Heart left ventricle (tissue), 16 donors: ENCODE results near the gene SMC3. TPM values are rescaled to one million over a fixed set of nuclear protein-coding genes. Genes with fewer than 3 reads are reported as not detected.

Experiments used
- ATAC-seq, 4 donors: fragments of 200-7000 bp; cut with Tn5 transposase; one replicate each; pipeline ENCODE4 v1.9.1; 2020 to 2022; ENCODE audit warnings: moderate library complexity in 4 of 4, mild to moderate bottlenecking in 3 of 4, moderate number of reproducible peaks in 1 of 4
- DNase-seq, 5 donors: peaks; one replicate each; pipeline ENCODE4 v3.0.0-alpha.2; 2020
- H3K27ac ChIP-seq, 12 donors: fragments of 200-600 bp; sonication (generic) in 4 of 12; one replicate each; pipeline versions ENCODE4 v1.5.0 to v1.8.0; 2016 to 2022; ENCODE audit warnings: mild to moderate bottlenecking in 2 of 12
- H3K27me3 ChIP-seq, 9 donors: fragments of 200-600 bp; sonication (generic) in 2 of 9; one replicate each; pipeline versions ENCODE4 v1.5.1 to v1.8.0; 2016 to 2022; ENCODE audit warnings: mild to moderate bottlenecking in 3 of 9
- H3K36me3 ChIP-seq, 9 donors: fragments of 200-600 bp; sonication (generic) in 2 of 9; one replicate each; pipeline versions ENCODE4 v1.5.0 to v1.8.0; 2018 to 2022; ENCODE audit warnings: mild to moderate bottlenecking in 2 of 9
- H3K4me1 ChIP-seq, 12 donors: fragments of 200-600 bp; sonication (generic) in 4 of 12; one replicate each; pipeline versions ENCODE4 v1.5.0 to v1.8.0; 2016 to 2022; ENCODE audit warnings: mild to moderate bottlenecking in 3 of 12
- H3K4me3 ChIP-seq, 12 donors: fragments of 200-600 bp; sonication (generic) in 4 of 12; one replicate each; pipeline versions ENCODE4 v1.5.0 to v1.8.0; 2017 to 2022; ENCODE audit warnings: mild to moderate bottlenecking in 9 of 12, moderate library complexity in 4 of 12
- H3K9me3 ChIP-seq, 12 donors: fragments of 200-600 bp; sonication (generic) in 4 of 12; one replicate each; pipeline versions ENCODE4 v1.5.0 to v1.8.0; 2016 to 2022; ENCODE audit warnings: mild to moderate bottlenecking in 1 of 12
- POLR2A ChIP-seq, 2 donors: fragments of 450-650 bp; IDR thresholded peaks; one replicate each; pipeline ENCODE4 v1.6.1; 2017; ENCODE audit warnings: antibody characterized with exemption in 2 of 2, mild to moderate bottlenecking in 2 of 2, moderate library complexity in 2 of 2
- WGBS, 4 donors: extraction: QIAGEN DNeasy Blood & Tissue Kit in 2 of 4; methylation state at CpG; one replicate each; pipeline versions ENCODE4 v1.1.5 to v1.1.7; 2013 to 2018; 5-methylcytosine and 5-hydroxymethylcytosine counted together
- intact Hi-C, 10 donors: fragments of 100-400 bp; cut with DNase I; formaldehyde crosslinking; loops; one replicate each; pipeline versions ENCODE4 v1.11.1 to v1.14.2; 2022
- polyA plus RNA-seq, 2 donors: library from polyadenylated mRNA; stranded (reverse); fragments of 200-250 nt; gene quantifications; one replicate each; pipeline ENCODE4 v1.2.3, GENCODE V29; 2013
- total RNA-seq, 9 donors: library from RNA; depleted of rRNA in 2 of 9; stranded (reverse); fragments of >200 nt in 2 of 9; fragmentation: NEBNext Ultra II Directional in 3 of 9; extraction: Animal tissue kit (Norgen Biotek cat#: 25700) in 3 of 9; gene quantifications; one replicate each; pipeline versions ENCODE4 v1.1.0 to v1.2.4, GENCODE V29; 2016 to 2023
- TF ChIP-seq, protein P1 (sequence below), 12 donors: fragments of 200-600 bp; sonication (generic) in 4 of 12; IDR thresholded peaks; one replicate each; pipeline versions ENCODE4 v1.5.0 to v1.8.0; 2018 to 2022; ENCODE audit warnings: antibody characterized with exemption in 12 of 12, mild to moderate bottlenecking in 5 of 12
- donor health status: ischemic (EF 13 %, LVEDD 7.1; RV severe dilation, severe dysfunction).
- donor health status: healthy with polysubstance abuse.
- donor health status: DM: no; HTN: yes; CAD: no.
- donor health status: DM: no; HTN: no; CAD: no.
- donor health status: ischemic (EF 25% LVEDD 6.9; RV normal size, moderate dysfunction).
- donor health status: ischemic (EF 25% LVEDD 5.7; RV mildly dilated, moderate dysfunction).
- donor health status: healthy.
- donor health status: DM: yes; HTN: yes; CAD: no.
- donor health status: ischemic (EF 35%, LVEDD 5.7; RV mildly dilated, moderate dysfunction).
- donor health status: nonischemic (EF 11% LVEDD 7.7; RV severe dilation, severe dysfunction).
- donor health status: DM: yes; HTN: yes; CAD: no.
- donor health status: PGD.
- donor health status: ischemic (EF 29% LVEDD 5.4; RV normal size, mild dysfunction).
- donor health status: nonischemic (EF 23%, LVEDD 6.1; RV moderate dilation, normal function).

SMC3 gene
- total and polyA plus RNA-seq, 11 donors = 12.0 to 29.2 (median 19.6) TPM

DNA sequence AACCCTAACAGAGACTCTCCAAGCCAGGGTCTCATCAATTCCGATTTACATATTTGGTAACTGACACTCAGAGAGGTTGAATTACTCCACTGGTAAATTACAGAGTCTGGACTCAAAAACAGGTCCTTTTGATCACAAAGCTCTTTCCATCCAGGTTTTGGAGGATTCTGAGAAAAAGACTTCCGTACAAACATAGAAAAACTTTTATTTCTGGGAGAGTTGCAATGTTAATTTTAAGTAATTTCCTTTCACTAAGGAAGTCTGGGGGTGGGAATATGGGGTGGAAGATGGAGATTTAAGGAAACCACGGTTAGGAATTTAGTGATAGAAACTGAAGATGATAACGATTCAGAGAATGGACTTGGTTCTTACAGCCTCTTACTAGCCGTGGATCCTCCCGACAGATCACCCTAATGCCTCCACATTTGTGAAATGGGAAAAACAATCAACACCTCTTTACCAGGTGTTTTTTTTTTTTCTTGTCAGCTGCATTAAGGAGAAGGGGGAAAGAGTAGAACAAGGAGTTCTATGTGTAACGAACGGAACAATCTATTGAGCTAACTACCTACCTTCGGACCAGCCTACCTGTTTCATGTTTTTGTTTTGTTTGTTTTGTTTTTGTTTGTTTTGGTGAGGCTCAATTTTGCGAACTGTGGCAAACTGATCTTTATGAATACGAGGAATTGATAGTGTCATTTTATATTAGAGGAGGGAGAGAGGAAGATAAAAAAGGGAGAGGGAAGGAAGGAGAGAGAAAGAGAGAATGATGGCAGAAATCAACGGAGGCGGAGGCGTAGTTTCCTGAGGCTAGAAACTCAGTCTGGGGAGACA lies 74.9 kb downstream of the SMC3 start:
- TF ChIP-seq, protein P1, sequence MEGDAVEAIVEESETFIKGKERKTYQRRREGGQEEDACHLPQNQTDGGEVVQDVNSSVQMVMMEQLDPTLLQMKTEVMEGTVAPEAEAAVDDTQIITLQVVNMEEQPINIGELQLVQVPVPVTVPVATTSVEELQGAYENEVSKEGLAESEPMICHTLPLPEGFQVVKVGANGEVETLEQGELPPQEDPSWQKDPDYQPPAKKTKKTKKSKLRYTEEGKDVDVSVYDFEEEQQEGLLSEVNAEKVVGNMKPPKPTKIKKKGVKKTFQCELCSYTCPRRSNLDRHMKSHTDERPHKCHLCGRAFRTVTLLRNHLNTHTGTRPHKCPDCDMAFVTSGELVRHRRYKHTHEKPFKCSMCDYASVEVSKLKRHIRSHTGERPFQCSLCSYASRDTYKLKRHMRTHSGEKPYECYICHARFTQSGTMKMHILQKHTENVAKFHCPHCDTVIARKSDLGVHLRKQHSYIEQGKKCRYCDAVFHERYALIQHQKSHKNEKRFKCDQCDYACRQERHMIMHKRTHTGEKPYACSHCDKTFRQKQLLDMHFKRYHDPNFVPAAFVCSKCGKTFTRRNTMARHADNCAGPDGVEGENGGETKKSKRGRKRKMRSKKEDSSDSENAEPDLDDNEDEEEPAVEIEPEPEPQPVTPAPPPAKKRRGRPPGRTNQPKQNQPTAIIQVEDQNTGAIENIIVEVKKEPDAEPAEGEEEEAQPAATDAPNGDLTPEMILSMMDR (IDR thresholded peaks at IDR 0.05) = no peak
- no peak for TF ChIP-seq POLR2A (IDR thresholded peaks at IDR 0.05)
- ATAC-seq (no peak), DNase-seq (no peak)
- H3K9me3 ChIP-seq = no peaks in the 10 kb centered on the region
- no peaks in the 10 kb centered on the region for H3K36me3 ChIP-seq
- H3K4me3 ChIP-seq = peak overlapping the region; percentile 54 to 75 (median 64)
- WGBS, 4 donors = 23 to 34% (median 32%) methylated on average over 14 of the region's 14 CpGs
- intact Hi-C loops = loop anchor here in 3 of 10 donors (5.0 to 10.0 kb wide), 2 partner anchors 40 to 122 kb away; no protein-coding TSS in a partner anchor
- peaks cover 0 to 73% (median 23%) of the 10 kb centered on the region in 9 donors for H3K27me3 ChIP-seq
- H3K4me1 ChIP-seq = peaks cover 0 to 30% (median 16%) of the 10 kb centered on the region in 12 donors
- peak overlapping the region; percentile 82 to 96 (median 92) for H3K27ac ChIP-seq

DNA sequence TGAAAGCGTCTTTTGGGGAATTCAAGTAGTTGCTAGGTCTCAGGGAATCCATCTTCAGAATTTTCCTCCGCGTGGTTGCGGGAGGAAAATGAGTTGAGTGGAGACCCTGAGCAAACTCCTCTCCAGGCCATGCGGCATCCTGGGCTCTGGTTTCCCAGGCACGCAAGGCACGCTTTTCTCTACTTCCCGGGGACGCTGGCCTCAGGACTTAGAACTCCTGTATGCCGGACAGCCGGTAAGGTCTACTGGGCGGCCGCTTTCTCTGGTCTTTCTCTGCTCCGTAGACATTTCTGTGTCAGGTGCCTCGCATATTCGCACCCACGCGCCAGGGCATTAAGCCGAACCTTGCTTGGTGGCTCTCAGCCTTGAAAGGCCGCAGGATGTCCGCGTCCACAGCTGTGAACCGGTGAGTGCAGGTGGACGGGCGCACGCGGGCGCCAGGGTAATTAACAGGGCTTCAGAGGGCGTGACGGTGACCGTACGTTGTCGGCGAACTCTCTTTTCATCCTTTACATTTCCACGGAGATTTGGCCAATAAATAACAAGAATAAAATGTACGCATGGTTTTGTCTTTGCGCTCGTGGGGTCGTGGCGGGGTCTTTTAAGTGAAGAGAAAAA lies 75.6 kb downstream of the SMC3 start:
- DNase-seq = peak in 2 of 5 donors; percentile 40 to 55
- Histone ChIP-seq H3K4me3 (peak overlapping the region; percentile 54 to 75 (median 64)), H3K27me3 (peaks cover 0 to 79% (median 24%) of the 10 kb centered on the region in 9 donors), H3K36me3 (no peaks in the 10 kb centered on the region), H3K9me3 (no peaks in the 10 kb centered on the region), H3K4me1 (peaks cover 0 to 29% (median 11%) of the 10 kb centered on the region in 12 donors), H3K27ac (peak overlapping the region; percentile 82 to 96 (median 92))
- TF ChIP-seq, protein P1 (IDR thresholded peaks at IDR 0.05) = no peak
- no peak for TF ChIP-seq POLR2A (IDR thresholded peaks at IDR 0.05)
- peak in 3 of 4 donors; percentile 12 to 33 (median 27) for ATAC-seq
- WGBS, 4 donors = 5 to 13% (median 9%) methylated on average over 37 to 40 of the region's 40 CpGs
- intact Hi-C loops = loop anchor here in 3 of 10 donors (5.0 to 10.0 kb wide), 2 partner anchors 39 to 122 kb away; no protein-coding TSS in a partner anchor

DNA sequence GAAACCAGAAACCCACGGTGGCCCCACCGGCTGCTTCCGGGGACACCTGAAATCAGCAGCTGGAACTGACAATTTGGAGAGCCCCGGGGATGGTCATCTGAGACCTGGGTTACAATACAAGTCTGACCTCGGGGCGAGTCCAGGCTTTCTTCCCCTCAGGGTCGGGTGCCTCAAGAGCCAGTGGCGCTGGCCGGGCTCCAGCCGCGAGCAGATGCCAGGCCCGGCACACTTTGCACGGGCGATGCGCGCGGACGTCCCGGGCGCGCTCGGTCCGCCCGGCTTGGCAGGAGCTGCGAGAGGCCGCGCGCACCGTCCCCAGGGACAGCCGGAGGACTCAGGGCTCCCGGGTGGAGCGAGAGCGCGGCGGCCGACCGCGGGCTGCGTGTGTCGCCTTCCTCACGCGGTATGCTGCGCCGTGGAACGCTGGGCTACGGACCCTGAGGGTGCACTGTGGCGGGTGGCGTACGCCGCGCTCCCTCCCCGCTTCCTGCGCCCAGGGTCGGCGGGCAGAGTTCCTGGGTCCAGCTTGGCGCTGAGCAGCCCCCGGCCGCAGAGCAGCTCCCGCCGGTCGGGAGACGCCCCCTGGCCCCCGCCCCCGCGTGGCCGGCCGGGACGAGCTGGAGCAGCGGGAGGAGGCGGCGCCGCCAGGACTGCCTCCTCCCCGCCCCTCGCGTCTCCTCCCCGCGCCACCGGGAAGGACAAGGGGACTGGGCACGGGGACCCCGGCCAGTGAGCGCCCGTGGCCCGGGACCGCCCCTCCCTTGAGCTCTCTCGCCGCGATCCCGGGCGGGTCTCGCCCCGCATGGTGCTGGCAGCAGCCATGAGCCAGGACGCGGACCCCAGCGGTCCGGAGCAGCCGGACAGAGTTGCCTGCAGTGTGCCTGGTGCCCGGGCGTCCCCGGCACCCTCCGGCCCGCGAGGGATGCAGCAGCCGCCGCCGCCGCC lies 76.4 kb downstream of the SMC3 start, which contains the start of gene RBM20:
RBM20 (plus strand) TSS at position 684 of the 945 bp plus-strand sequence; CDS start at position 803, 119 bp downstream.
- WGBS, 4 donors = 0% methylated on average over 30 to 106 of the region's 106 CpGs
- intact Hi-C loops = loop anchor here in 3 of 10 donors (5.0 to 10.0 kb wide), 2 partner anchors 38 to 121 kb away; no protein-coding TSS in a partner anchor

More for the DNA sequence above, 76.4 kb downstream of the SMC3 start, which contains the start of gene RBM20:
- Histone ChIP-seq H3K27me3 (peaks cover 0 to 78% (median 24%) of the 10 kb centered on the region in 9 donors), H3K27ac (peak within 1 kb of the TSS; percentile 82 to 96 (median 92)), H3K4me1 (peaks cover 0 to 29% (median 11%) of the 10 kb centered on the region in 12 donors), H3K4me3 (peak within 1 kb of the TSS; percentile 54 to 75 (median 64)), H3K36me3 (no peaks in the 10 kb centered on the region), H3K9me3 (no peaks in the 10 kb centered on the region)
- peak; percentile 71 to 82 (median 79) for DNase-seq
- peak; percentile 57 to 91 (median 80) for ATAC-seq
- TF ChIP-seq, protein P1 (IDR thresholded peaks at IDR 0.05) = peak in 1 of 12 donors; percentile 6
- peak in 1 of 2 donors; percentile 84 for TF ChIP-seq POLR2A (IDR thresholded peaks at IDR 0.05)
